Astrocyte (in vitro differentiated cells and primary cell): ENCODE measurements around the gene SRRM4. TPM values are rescaled to one million over a fixed set of nuclear protein-coding genes. Genes with fewer than 3 reads are reported as not detected.

Experiments
- DNase-seq: peaks from one replicate; pipeline ENCODE4 v3.0.0-alpha.2; 2010; ENCODE audit warnings: low read depth
- FAIRE-seq: peaks from 2 replicates; lab custom pipeline; 2011; peaks lifted over from hg19 to GRCh38; lab: Jason Lieb, UNC
- H2AFZ ChIP-seq: 2 replicates; pipeline ENCODE4 v1.6.0; 2012; ENCODE audit warnings: low read depth, low read length, inconsistent platforms
- H3K27ac ChIP-seq: 2 replicates; pipeline ENCODE4 v1.5.1; 2011; ENCODE audit warnings: low read depth, low read length, inconsistent platforms
- H3K27me3 ChIP-seq: 2 replicates; pipeline ENCODE4 v1.6.0; 2011; ENCODE audit warnings: low read length, inconsistent platforms; ENCODE audit not compliant: insufficient read depth
- H3K36me3 ChIP-seq: 2 replicates; pipeline ENCODE4 v1.5.1; 2011; ENCODE audit warnings: low read length, inconsistent platforms; ENCODE audit not compliant: insufficient read depth
- H3K4me1 ChIP-seq: 2 replicates; pipeline ENCODE4 v1.5.1; 2011; ENCODE audit warnings: low read length, inconsistent platforms; ENCODE audit not compliant: insufficient read depth
- H3K4me2 ChIP-seq: 2 replicates; pipeline ENCODE4 v1.6.0; 2012; ENCODE audit warnings: low read length, inconsistent platforms
- H3K4me3 ChIP-seq: 2 replicates; pipeline ENCODE4 v1.5.1; 2011; ENCODE audit warnings: low read depth, mild to moderate bottlenecking, low read length, inconsistent platforms; ENCODE audit not compliant: insufficient read depth
- H3K79me2 ChIP-seq: 2 replicates; pipeline ENCODE4 v1.6.0; 2012; ENCODE audit warnings: mild to moderate bottlenecking, low read length, inconsistent platforms; ENCODE audit not compliant: insufficient read depth
- H3K9ac ChIP-seq: 2 replicates; pipeline ENCODE4 v1.6.0; 2012; ENCODE audit warnings: mild to moderate bottlenecking, low read length, inconsistent platforms
- H3K9me3 ChIP-seq: 2 replicates; pipeline ENCODE4 v1.5.1; 2012; ENCODE audit warnings: low read depth, mild to moderate bottlenecking, low read length, inconsistent platforms; ENCODE audit not compliant: insufficient read depth
- H4K20me1 ChIP-seq: 2 replicates; pipeline ENCODE4 v1.6.0; 2012; ENCODE audit warnings: low read length, inconsistent platforms; ENCODE audit not compliant: insufficient read depth
- H3K27ac Mint-ChIP-seq: one replicate; pipeline ENCODE4 v1.8.0; 2021; ENCODE audit warnings: mild to moderate bottlenecking, mixed read lengths; ENCODE audit not compliant: unreplicated experiment
- H3K27me3 Mint-ChIP-seq: one replicate; pipeline ENCODE4 v1.8.0; 2021; ENCODE audit warnings: low read depth, mixed read lengths; ENCODE audit not compliant: unreplicated experiment
- H3K36me3 Mint-ChIP-seq: one replicate; pipeline ENCODE4 v1.8.0; 2021; ENCODE audit warnings: low read depth, mixed read lengths; ENCODE audit not compliant: unreplicated experiment
- H3K4me1 Mint-ChIP-seq: one replicate; pipeline ENCODE4 v1.8.0; 2021; ENCODE audit warnings: low read depth, mixed read lengths; ENCODE audit not compliant: unreplicated experiment
- H3K4me3 Mint-ChIP-seq: one replicate; pipeline ENCODE4 v1.8.0; 2021; ENCODE audit warnings: mild to moderate bottlenecking, moderate library complexity, mixed read lengths; ENCODE audit not compliant: unreplicated experiment
- H3K9me3 Mint-ChIP-seq: one replicate; pipeline ENCODE4 v1.8.0; 2021; ENCODE audit warnings: mild to moderate bottlenecking, mixed read lengths; ENCODE audit not compliant: unreplicated experiment
- EZH2 ChIP-seq: IDR thresholded peaks from 2 replicates; pipeline ENCODE4 v1.6.1; 2012; ENCODE audit warnings: mild to moderate bottlenecking, low read length, inconsistent platforms; ENCODE audit not compliant: insufficient read depth
- total RNA-seq: library from RNA; stranded (reverse); gene quantifications from 2 replicates; pipeline ENCODE4 v1.2.1, GENCODE V29; 2021
- TF ChIP-seq, protein P1 (sequence below): IDR thresholded peaks from 2 replicates; pipeline ENCODE4 v1.5.1; 2011; ENCODE audit warnings: low read depth, mild to moderate bottlenecking, inconsistent platforms, low read length, moderate library complexity; ENCODE audit not compliant: insufficient read depth

Gene SRRM4
- total RNA-seq, 1 donor from 2014 or later = 0.30 TPM

DNA sequence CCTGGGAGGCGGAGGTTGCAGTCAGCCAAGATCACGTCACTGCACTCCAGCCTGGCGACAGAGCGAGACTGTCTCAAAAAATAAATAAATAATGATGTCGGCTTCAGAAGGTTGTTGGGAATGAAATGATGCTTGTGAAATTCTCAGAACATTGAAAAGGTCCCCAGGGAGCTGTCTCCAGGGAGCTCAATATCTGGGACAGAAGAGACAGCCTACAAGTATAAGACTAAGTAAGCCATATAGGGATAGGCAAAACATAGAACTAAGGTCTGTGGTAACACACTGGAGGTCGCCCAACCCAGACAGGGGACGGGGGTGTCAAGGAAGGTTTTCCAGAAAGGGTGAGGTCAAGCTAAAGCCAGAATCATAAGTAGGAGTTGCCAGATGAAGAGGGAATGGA, 167.9 kb downstream of the SRRM4 start:
- H3K4me3 Mint-ChIP-seq = no peak overlapping the region
- FAIRE-seq = no peak

DNA sequence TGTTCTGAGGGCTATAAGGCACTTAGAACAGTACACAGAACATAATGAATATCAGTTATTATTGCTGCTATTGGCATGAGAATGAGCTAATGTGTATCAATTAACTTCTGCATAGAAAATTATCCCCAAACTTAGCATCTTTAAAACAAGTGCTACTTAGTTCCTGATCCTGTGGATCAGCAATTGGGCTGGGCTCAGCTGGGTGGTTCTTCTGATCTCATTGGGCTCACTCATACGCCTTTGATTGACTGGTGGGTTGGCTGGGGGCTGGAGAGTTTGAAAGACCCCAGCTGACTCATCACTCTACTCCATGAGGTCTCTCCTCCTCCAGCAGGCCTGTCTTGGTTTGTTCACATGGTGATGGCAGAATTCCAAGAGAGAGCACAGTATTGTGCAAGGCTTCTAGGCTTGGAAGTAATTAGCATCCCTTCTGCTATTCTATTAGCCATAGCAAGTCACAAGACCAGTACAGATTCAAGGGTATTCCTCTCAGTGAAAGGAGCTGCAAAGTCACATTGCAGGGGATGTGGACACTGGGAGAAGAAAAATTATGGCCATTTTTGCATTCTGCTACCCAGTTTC, 170.2 kb downstream of the SRRM4 start:
- no peaks in the 10 kb centered on the region for H3K79me2 ChIP-seq
- H3K4me1 Mint-ChIP-seq = peaks cover 9% of the 10 kb centered on the region
- H3K27me3 Mint-ChIP-seq = peaks cover 2% of the 10 kb centered on the region
- no peaks in the 10 kb centered on the region for H3K4me1 ChIP-seq
- no peak overlapping the region for H3K27ac ChIP-seq
- H4K20me1 ChIP-seq = no peaks in the 10 kb centered on the region
- no peak overlapping the region for H2AFZ ChIP-seq
- no peaks in the 10 kb centered on the region for H3K36me3 ChIP-seq
- no peak overlapping the region for H3K4me3 ChIP-seq
- H3K4me3 Mint-ChIP-seq = no peak overlapping the region
- H3K9ac ChIP-seq = no peak overlapping the region
- DNase-seq (no peak), FAIRE-seq (no peak)
- no peak overlapping the region for H3K27ac Mint-ChIP-seq
- no peak overlapping the region for H3K4me2 ChIP-seq
- no peaks in the 10 kb centered on the region for H3K27me3 ChIP-seq
- peaks cover 5% of the 10 kb centered on the region for H3K9me3 Mint-ChIP-seq
- no peaks in the 10 kb centered on the region for H3K9me3 ChIP-seq
- TF ChIP-seq, protein P1, sequence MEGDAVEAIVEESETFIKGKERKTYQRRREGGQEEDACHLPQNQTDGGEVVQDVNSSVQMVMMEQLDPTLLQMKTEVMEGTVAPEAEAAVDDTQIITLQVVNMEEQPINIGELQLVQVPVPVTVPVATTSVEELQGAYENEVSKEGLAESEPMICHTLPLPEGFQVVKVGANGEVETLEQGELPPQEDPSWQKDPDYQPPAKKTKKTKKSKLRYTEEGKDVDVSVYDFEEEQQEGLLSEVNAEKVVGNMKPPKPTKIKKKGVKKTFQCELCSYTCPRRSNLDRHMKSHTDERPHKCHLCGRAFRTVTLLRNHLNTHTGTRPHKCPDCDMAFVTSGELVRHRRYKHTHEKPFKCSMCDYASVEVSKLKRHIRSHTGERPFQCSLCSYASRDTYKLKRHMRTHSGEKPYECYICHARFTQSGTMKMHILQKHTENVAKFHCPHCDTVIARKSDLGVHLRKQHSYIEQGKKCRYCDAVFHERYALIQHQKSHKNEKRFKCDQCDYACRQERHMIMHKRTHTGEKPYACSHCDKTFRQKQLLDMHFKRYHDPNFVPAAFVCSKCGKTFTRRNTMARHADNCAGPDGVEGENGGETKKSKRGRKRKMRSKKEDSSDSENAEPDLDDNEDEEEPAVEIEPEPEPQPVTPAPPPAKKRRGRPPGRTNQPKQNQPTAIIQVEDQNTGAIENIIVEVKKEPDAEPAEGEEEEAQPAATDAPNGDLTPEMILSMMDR = no peak
- TF ChIP-seq EZH2 = no peak
- no peaks in the 10 kb centered on the region for H3K36me3 Mint-ChIP-seq

More for the DNA sequence above, 167.9 kb downstream of the SRRM4 start:
- H4K20me1 ChIP-seq = no peaks in the 10 kb centered on the region
- no peak overlapping the region for H3K27ac ChIP-seq
- H3K9ac ChIP-seq = no peak overlapping the region
- no peak for TF ChIP-seq EZH2
- TF ChIP-seq, protein P1 = no peak
- Mint-ChIP-seq H3K36me3 (peaks cover 1% of the 10 kb centered on the region), H3K27me3 (peaks cover 2% of the 10 kb centered on the region), H3K9me3 (peaks cover 5% of the 10 kb centered on the region), H3K4me1 (peaks cover 9% of the 10 kb centered on the region), H3K27ac (no peak overlapping the region)
- no peaks in the 10 kb centered on the region for H3K9me3 ChIP-seq
- H3K36me3 ChIP-seq = no peaks in the 10 kb centered on the region
- no peak overlapping the region for H3K4me2 ChIP-seq
- no peaks in the 10 kb centered on the region for H3K27me3 ChIP-seq
- no peaks in the 10 kb centered on the region for H3K4me1 ChIP-seq
- H3K4me3 ChIP-seq = no peak overlapping the region
- H3K79me2 ChIP-seq = no peaks in the 10 kb centered on the region
- no peak overlapping the region for H2AFZ ChIP-seq
- DNase-seq = no peak
